IPS-15b (cell line): ENCODE results near the gene MPZ.
"Not testable (repeated sequence)": the region's sequence is repeated elsewhere in the genome, so short reads cannot be mapped to it uniquely, and the experiment has no call there.

Experiments
- H3K27me3 ChIP-seq: one replicate; pipeline ENCODE4 v1.6.1; 2013; ENCODE audit warnings: low read length; ENCODE audit not compliant: control insufficient read depth, insufficient read depth
- H3K36me3 ChIP-seq: one replicate; pipeline ENCODE4 v1.6.1; 2013; ENCODE audit warnings: low read length; ENCODE audit not compliant: control insufficient read depth, insufficient read depth
- H3K4me1 ChIP-seq: one replicate; pipeline ENCODE4 v1.6.1; 2013; ENCODE audit warnings: mild to moderate bottlenecking, low read length; ENCODE audit not compliant: control insufficient read depth, insufficient read depth
- H3K4me3 ChIP-seq: one replicate; pipeline ENCODE4 v1.5.1; 2013; ENCODE audit warnings: low read depth, low read length
- H3K9ac ChIP-seq: one replicate; pipeline ENCODE4 v1.6.1; 2013; ENCODE audit warnings: low read depth, mild to moderate bottlenecking, low read length
- H3K9me3 ChIP-seq: one replicate; pipeline ENCODE4 v1.6.1; 2013; ENCODE audit warnings: mild to moderate bottlenecking, low read length; ENCODE audit not compliant: control insufficient read depth, insufficient read depth

Gene MPZ

GRCh38 chr1:161261261-161262235, 48.2 kb downstream of the MPZ start:
- Histone ChIP-seq H3K9me3 (peaks cover 3% of the 10 kb centered on the region), H3K27me3 (peaks cover 33% of the 10 kb centered on the region), H3K4me3 (no peak overlapping the region), H3K4me1 (peaks cover 15% of the 10 kb centered on the region), H3K36me3 (no peaks in the 10 kb centered on the region), H3K9ac (no peak overlapping the region)

- Histone ChIP-seq H3K9ac (no peak overlapping the region), H3K4me1 (peaks cover 15% of the 10 kb centered on the region), H3K4me3 (no peak overlapping the region), H3K27me3 (peaks cover 33% of the 10 kb centered on the region), H3K36me3 (no peaks in the 10 kb centered on the region), H3K9me3 (peaks cover 6% of the 10 kb centered on the region)
These were observed 49.1 kb downstream of the MPZ start for GRCh38 chr1:161260376-161261260.

- no peak overlapping the region for H3K4me3 ChIP-seq
- H3K27me3 ChIP-seq, result peaks cover 33% of the 10 kb centered on the region
- H3K4me1 ChIP-seq, result peaks cover 15% of the 10 kb centered on the region
- no peak overlapping the region for H3K9ac ChIP-seq
- peaks cover 6% of the 10 kb centered on the region for H3K9me3 ChIP-seq
- no peaks in the 10 kb centered on the region for H3K36me3 ChIP-seq
These were observed 50.0 kb downstream of the MPZ start for GRCh38 chr1:161259765-161260164.

- peaks cover 15% of the 10 kb centered on the region for H3K4me1 ChIP-seq
- H3K36me3 ChIP-seq, result no peaks in the 10 kb centered on the region
- H3K9me3 ChIP-seq, result peaks cover 6% of the 10 kb centered on the region
- H3K4me3 ChIP-seq, result peak overlapping the region; percentile 67
- H3K27me3 ChIP-seq, result peaks cover 33% of the 10 kb centered on the region
- no peak overlapping the region for H3K9ac ChIP-seq
These were observed 50.4 kb downstream of the MPZ start for GRCh38 chr1:161259345-161259702.

- H3K27me3 ChIP-seq, result peaks cover 33% of the 10 kb centered on the region
- H3K4me1 ChIP-seq, result peaks cover 15% of the 10 kb centered on the region
- peaks cover 6% of the 10 kb centered on the region for H3K9me3 ChIP-seq
- H3K9ac ChIP-seq, result no peak within 1 kb of the TSS
- H3K36me3 ChIP-seq, result no peaks in the 10 kb centered on the region
- peak within 1 kb of the TSS; percentile 67 for H3K4me3 ChIP-seq
These were observed 51.1 kb downstream of the MPZ start, which contains the start of gene PCP4L1 for GRCh38 chr1:161258439-161259344. PCP4L1 (plus strand) TSS chr1:161258745; CDS start chr1:161258975, 230 bp downstream.

- not testable (repeated sequence) for H3K36me3 ChIP-seq, H3K4me3 ChIP-seq, H3K9ac ChIP-seq, H3K9me3 ChIP-seq
- H3K27me3 ChIP-seq, result peaks cover 33% of the 10 kb centered on the region
- peaks cover 15% of the 10 kb centered on the region for H3K4me1 ChIP-seq
These were observed 52.7 kb downstream of the MPZ start for GRCh38 chr1:161257109-161257508.

- not testable (repeated sequence) for H3K9ac ChIP-seq, H3K9me3 ChIP-seq, H3K36me3 ChIP-seq, H3K4me3 ChIP-seq
- H3K27me3 ChIP-seq, result peaks cover 25% of the 10 kb centered on the region
- H3K4me1 ChIP-seq, result peaks cover 11% of the 10 kb centered on the region
These were observed 53.7 kb downstream of the MPZ start for GRCh38 chr1:161255955-161256520.

- not testable (repeated sequence) for H3K9ac ChIP-seq, H3K36me3 ChIP-seq, H3K4me3 ChIP-seq, H3K9me3 ChIP-seq, H3K4me1 ChIP-seq
- peaks cover 19% of the 10 kb centered on the region for H3K27me3 ChIP-seq
These were observed 54.5 kb downstream of the MPZ start for GRCh38 chr1:161255302-161255701.
